HG03060 (cell line): ENCODE results near the gene LRP1-AS.
"Not testable (repeated sequence)": the region's sequence is repeated elsewhere in the genome, so short reads cannot be mapped to it uniquely, and the experiment has no call there.

ENCODE experiments used
- ATAC-seq: cut with Tn5 transposase; IDR thresholded peaks from one replicate; pipeline ENCODE4 v1.9.1; 2021; ENCODE audit warnings: low read depth, moderate number of reproducible peaks; ENCODE audit not compliant: unreplicated experiment

LRP1-AS gene

DNA sequence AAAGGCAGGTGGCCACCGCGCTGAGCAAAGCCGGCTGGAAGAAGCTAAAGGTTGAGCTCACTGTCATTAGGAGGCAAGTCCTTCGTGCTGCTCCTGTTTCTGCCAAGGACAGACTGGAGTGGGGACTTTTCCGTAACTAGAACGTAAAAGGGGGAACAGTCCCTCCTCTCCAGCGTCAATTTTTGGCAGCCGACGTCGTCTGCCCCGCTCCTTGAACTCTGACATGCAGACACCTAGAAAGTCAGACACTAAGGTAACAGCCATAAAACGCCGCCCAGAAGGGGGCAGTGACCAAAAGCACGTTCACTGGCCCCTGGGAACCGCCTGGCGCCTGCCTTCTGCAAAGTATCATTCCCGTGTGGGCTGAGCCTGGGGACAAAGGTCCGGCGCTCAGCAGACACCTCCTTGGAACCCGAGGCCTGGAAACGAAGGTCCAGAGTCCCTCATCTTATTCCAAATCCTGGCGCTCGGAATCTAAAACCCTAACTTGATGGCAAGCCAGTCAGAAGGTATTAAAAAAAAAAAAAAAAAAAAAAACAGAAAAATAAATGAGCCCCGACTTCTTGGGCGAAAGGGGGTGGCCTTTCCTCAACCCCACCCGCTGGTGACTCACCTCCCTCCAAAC lies 20.2 kb downstream of the LRP1-AS start:
- ATAC-seq = no peak

DNA sequence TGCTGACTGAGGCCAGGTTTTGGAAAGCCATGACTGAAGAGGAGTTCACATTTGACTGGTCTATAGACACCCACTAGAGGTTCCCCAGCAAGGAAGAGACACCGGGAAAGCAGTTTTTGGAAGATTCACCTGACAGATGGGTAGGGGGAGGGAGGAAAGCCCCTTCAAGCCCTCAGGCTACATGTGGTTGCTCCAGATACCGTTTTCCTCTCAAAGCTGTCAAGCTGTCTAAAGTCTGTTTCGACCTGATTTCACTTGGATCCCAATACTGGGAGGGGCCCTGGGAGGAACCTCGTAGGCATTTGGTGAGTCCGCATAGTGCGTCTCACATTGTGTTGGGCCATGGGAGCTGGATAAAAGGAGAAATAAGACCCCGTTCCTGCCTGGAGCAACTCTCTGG lies 20.9 kb downstream of the LRP1-AS start:
- no peak for ATAC-seq

DNA sequence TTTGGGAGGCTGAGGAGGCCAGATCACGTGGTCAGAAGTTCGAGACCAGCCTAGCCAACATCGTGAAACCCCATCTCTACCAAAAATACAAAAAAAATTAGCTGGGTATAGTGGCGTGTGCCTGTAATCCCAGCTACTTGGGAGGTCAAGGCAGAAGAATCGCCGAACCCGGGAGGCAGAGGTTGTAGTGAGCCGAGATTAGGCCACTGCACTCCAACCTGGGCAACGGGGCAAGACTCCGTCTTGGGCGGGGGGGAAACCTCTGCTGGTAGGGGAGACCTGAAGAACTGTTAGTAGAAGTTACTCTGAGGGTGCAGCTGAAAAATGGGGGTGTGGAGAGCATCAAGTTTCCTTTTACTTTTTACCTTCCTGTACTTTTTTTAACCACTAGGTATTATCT lies 21.4 kb downstream of the LRP1-AS start:
- no peak for ATAC-seq

DNA sequence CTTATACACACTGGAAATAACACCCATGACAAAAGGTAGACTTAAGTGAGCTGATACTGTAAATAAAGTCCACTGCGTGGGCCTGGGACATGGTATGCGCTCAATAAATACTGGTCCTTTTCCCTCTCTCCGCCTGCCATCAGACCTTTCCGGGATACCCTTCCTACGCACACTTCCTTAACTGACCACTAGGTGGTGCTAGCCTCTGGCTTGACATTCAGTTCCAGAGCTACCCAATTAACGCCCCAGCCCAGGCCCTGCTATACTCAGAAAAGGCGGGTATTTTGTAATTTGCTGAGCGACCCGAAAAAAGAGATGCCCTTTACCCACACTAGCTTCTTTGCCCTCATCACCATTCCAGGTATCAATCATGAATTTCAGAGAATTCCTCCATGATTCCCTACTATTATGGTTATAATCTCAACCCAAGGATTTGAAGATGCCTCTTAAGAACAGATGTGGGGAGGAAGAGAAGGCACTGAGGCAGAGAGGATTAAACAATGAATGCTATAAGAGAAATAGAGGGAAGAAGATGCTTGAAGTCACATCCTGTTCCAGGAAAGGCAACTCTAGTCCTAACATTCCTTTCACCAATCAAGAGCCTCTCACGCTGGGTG lies 23.1 kb downstream of the LRP1-AS start:
- ATAC-seq = no peak

DNA sequence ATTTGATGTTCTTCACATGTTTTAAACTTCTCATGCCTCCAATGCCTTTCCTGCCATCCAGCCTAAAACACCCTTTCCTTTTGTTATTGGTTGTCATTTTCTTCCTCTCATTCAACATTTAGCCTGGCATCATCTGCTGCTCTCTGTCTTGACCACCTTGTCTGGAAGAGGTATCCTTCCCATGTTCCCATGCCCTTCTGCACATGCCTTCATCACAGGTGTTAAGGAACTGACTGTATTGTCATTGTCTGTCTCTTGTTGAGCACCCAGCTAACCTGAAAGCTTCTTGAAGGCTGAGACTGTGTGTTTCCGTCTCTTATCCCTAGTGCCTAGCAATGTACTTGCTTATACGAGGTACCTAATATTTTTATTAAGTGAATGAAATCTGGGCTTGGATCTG lies 23.6 kb downstream of the LRP1-AS start:
- no peak for ATAC-seq

DNA sequence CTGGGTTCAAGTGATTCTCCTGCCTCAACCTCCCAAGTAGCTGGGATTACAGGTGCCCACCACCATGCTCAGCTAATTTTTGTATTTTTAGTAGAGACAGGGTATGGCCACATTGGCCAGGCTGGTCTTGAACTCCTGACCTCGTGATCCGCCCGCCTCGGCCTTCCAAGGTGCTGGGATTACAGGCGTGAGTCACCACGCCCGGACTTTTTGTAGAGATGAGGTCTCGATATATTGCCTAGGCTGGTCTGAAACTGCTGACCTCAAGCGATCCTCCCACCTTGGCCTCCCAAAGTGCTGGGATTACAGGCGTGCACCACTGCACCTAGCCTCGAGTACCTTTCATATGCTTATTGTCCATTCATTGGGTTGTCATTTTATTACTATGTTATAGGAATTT lies 26.7 kb downstream of the LRP1-AS start:
- not testable (repeated sequence) for ATAC-seq

DNA sequence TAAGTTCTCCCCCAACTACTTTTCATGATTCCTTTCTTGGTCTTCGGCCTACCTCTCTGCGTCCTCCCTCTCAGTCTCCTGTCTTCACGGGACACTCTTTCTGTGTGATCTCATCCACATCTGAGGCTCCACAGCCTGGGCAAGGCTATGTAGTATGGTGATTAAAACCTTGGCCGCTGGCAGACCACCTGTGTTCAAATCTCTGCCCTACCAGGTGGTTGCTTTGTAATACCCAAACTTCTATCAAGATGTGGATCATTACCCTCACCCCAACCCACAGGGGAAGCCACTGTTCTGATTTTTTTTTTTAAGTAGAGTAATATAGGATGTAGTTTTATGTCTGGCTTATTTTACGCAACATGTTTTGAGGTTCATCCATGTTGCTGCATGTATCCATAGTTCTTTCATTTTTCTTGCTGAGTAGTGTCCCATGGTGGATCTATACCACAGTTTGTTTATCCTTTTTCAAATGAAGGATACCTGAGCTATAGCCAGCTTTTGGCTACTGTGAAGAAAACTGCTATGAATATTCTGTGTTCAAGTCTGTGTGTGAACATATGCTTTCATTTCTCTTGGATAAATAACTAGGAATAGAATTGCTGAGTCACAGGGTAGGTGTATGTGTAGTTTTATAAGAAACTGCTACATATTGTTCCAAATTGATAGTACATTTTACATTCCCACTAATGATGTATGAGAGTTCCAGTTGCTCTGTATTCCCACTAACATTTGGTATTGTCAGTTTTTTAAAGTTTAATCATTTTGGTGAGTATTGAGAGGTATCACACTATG lies 27.9 kb downstream of the LRP1-AS start:
- ATAC-seq = no peak

DNA sequence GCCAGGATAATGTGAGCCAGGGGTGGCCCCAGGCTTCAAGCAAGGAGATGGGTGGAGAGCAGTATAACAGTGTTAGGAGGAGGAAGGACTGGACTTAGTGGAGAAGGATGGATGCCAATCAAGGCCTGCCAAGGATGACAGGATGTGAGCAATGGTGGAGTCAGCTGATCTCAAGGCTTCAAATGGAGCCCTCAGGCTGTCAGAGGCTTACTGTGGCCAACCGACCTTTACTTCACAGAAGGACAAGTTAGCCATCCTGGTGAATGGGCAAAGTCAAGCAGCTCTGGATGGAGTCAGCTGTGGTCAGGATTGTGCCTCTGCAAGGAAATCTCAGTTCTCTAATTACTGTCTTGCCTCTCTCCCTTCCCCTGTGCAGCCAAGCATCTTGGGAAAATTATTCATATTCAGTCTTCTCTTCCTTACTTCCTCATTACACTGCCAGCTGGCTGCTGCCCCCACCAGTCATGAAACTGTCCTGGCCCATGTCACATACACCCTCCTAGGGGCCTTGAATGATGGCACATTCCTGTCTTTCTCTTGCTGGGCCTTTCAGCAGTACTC lies 28.6 kb downstream of the LRP1-AS start:
- ATAC-seq = no peak

DNA sequence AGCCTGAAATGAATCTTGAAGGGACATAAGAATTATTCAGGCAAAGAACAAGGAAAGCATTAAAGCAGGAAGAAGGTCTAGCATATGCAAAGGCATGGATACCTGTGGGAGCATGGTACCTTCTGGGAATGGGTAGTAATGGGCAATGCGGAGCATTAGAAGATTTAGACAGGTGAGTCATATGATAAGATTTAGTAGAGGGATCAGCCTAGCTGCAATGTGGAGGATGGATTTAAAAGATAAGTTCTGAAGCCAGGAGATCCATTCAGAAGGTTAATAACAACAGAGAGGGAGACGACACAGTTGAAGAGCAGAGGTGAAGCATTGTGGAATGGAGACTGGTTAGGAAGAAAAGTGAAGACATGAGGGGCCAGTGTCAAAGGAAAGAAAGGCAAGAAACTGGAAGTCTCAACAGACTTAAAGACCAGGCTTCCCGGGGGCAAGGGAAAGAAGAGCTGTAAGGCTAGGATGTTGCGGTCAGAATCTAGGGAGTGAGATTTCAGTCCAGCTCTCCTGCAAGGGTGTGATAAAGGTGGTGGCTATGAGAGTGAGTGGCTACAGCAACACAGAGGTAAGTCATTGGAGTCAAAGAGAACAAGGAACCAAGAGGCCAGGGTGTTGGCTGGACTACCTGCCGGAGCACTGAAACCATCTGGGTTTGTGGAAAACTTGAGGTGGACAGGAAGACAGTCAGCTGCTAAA lies 30.7 kb downstream of the LRP1-AS start:
- no peak for ATAC-seq

DNA sequence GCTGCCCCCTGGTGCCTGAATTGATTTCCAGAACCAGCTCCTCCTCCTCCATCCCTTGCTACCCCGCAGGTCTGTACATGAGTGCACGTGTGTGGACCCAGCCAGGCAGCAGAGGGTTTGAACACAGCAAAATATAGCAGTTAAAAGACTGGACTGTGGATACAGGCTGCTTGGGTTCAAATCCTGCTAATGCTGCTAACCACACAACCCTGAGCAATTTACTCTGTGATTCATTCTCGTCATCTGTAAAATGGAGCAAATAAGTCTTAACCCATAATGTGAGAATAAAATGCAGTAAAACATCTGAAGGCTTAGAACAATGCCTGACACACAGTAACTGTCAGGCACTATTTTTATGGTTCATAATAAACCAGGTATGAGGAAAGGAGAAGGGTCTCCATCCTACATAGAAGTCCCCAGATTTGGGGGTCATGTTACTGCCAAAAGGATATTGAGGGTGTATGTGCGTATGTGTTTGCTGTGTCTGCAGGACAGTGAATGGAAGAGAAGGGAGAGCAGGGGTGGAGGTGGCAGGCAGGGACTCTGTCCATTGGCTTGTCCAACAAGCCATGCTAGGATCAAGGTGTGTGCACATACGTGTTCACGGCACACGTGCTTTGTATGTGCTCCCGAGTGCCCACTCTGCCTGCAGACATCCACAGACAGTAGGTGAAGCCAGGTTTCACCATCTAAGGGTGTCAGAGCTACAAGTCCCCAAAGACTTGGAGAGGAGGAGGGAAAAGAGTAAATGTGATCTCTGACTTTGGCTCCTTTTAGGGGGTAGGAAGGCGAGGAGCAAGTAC lies 34.7 kb downstream of the LRP1-AS start:
- ATAC-seq = peak; percentile 61

DNA sequence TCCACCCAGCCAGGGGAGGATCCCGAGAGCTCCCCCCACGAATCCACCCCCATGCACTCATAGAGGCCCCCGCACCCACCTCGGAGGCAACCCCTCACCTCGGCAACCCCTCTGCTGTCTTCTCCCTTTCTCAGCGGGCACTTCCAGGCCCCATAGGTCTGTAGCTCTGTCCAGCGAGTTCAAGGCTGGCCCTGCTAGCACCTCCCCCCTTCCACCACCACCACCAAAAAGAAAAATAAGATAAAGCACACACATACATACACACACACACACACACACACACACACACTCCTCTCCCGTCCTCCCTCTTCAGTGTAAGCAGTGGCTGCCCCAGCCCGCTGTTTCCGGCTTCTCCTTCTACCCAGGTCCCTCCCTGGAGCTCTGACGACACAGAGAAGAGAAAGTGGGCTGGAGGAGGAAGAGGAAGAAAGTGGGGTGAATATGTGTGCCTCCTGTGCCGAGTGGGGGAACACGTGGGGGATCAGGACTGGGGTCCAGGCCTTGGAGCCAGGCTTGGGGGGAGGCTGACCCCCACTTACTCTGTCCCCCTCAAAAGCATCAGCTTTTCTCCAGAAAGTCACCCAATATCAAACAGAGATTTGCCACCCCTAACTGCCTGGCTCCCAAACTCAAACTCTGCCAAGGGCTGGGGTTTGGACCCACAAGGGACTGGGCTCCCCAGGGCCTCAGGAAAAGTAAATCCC lies 36.2 kb downstream of the LRP1-AS start, which contains the start of gene STAT6:
TSS of gene STAT6 (minus strand) at position 332 of the 704 bp plus-strand sequence. CDS start 3,084 bp downstream, outside the sequence.
- ATAC-seq = no peak

DNA sequence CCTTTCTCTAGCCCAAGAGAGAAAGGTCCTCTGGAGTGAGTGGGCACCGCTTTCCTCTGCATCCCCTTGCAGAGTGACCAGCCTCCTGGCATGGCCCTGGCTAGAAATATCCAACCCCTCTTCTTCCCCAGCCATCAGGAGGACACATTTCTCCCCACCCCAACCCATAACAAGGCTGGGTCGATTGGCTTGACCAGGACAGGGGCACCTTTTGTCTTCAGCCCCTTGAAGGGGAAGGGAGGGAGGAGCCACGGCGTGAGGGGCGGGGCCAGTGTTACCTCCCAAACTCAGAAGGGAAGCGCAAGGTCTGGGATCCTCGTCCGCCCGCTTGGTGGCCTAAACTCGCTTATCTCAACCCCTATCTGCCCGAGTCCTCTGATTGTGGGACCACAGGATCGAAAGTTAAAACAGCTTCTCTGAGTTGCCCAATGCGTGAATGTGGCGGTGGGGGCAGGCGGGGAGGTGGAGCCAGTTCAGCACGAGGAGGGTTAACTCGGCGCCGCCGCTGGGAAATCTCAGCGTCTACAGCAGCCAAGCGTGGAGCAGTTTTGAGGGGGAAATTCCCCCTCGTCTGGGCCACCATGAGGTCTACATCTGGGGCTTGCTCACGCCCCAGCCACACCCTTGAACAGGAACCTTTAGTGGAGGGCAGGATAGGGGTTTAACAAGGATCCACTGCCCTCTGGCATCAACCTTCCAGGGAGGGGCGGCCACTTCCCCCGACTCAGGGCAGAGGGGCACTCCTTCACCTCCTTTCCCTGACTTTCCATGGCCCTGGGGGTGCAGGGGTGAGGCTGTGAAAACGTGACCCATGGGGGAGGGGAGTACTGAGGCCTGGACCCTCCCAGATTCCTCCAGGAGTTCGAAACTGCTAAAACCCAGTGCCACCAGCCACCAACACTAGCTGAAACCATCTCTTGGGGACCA lies 37.1 kb downstream of the LRP1-AS start:
- ATAC-seq = no peak

DNA sequence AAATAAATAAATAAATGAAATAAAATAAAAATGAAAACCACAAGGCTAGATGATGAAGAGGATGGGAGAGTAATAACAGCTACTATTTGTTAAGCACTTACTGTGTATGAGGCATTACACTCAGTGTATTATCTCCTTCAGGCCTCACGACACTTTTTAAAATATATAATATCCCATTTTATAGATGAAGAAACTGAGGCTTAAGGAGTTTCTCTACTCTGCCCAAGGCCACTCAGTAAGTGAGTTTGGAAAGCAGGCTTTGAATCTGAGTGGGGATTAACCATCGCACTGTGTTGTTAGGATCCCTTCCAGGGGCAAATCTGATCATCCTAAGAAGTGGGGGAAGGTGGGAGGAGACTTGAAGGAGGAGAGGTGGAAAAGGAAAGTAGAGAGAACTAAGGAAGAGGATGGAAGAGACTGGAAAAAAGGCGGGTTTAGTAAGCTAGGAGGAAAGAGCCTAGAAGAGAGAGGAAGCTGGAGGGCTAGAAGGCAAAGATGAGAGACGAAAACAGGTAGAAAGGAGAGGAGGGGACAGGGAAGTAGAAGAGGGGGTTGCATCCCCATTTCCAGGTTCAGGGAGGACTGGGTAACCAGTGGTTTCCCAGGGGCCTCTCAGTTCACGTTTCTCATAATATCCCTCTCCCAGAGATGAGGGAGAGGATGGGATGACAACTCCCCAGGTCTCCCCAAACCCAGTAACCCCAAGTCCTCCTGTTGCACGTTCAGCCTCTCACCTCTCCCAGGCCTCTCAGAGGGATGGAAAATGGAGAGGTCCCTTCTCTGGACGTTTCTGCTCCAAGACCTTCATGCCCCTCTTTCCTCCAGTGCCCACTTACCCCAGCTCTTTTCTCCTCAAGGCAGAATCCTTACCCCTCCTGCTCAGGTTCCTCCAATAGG lies 38.0 kb downstream of the LRP1-AS start:
- no peak for ATAC-seq

DNA sequence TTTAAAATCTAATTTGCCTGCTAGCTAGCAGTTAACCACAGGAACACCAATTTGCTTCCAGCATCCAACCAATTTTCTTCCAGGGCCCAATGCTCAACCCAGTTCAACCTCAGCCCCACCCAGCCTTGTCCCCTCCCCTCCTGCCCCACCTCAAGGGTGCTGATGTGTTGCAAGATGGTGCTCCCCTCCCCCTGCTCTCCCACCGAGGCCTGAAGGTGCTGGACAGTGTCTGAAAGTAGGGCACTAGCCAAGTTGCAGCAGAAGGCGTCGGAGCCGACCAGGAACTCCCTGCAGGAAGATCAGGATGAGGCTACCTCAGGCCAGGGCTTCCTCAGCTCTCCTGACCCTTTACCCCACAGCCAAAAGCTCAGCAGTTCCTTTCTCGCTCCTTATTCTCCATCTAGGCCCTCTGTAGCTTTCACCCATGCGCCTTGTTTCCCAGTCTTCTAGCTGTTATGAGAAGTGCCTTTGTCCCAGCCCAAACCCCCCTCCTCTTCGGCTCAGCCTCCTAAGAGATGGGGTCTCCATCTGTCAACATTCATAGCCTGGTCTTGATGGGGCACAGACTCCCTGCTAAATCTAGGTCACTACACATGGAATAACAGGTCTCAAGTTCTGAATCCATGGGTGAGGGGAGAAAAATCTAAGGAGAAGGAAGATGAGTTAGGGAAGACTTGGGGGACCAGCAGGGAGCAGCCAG lies 39.8 kb downstream of the LRP1-AS start:
- ATAC-seq = no peak

DNA sequence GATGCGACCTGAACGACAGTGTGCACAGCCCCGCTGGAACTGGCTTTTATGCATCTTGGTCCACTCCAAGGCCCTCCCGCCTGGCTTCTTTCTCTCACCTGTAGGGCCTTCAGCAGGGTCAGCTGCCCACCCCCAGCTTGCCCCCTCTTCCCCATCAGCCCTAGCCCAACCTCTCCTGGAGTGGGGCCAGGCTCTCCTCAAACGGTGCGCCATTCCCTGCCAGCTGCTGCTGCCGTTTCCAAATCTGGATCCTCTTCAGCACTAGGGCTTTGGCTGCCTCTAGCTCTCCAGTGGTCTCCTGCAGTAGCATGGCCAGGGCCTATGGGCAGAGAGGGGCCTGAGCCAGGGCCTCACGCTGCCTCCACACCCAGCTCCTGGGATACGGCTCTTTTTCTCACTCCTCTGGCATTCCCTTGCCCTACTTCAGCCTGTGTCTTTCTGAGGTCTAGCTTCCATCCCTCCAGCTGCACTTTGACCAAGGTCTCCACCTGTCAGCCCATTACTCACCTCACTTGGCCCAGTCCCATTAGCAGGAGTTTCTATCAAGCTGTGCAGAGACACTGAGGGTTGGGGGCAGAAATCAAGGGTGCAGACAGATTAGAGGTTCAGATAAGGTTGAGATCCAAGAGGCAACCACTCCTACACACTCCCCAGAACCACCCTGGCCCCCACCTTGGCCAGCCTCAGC lies 41.3 kb downstream of the LRP1-AS start:
- no peak for ATAC-seq
